Right cardiac atrium (tissue), 5 donors: ENCODE measurements around the gene HMGN3. TPM values are rescaled to one million over a fixed set of nuclear protein-coding genes. Genes with fewer than 3 reads are reported as not detected.

Source experiments
- ATAC-seq, 2 donors: fragments of 200-7000 bp; cut with Tn5 transposase; one replicate each; pipeline versions ENCODE4 v1.8.0 to v1.9.1; 2020; ENCODE audit warnings: moderate library complexity in 2 of 2, mild to moderate bottlenecking in 1 of 2
- DNase-seq, 3 donors: peaks; one replicate each; pipeline ENCODE4 v3.0.0-alpha.2; 2020
- H3K27ac ChIP-seq: one replicate; pipeline ENCODE4 v1.5.1; 2013; ENCODE audit warnings: mild to moderate bottlenecking, low read length, control low read depth, moderate library complexity
- H3K27me3 ChIP-seq: one replicate; pipeline ENCODE4 v1.6.1; 2013; ENCODE audit not compliant: control insufficient read depth, insufficient read depth
- H3K4me1 ChIP-seq: one replicate; pipeline ENCODE4 v1.6.1; 2013; ENCODE audit warnings: low read length; ENCODE audit not compliant: control insufficient read depth, insufficient read depth
- H3K4me3 ChIP-seq: one replicate; pipeline ENCODE4 v1.5.1; 2013; ENCODE audit warnings: low read length, control low read depth
- H3K9me3 ChIP-seq: one replicate; pipeline ENCODE4 v1.6.1; 2013; ENCODE audit warnings: low read length; ENCODE audit not compliant: control insufficient read depth
- WGBS: extraction: QIAGEN DNeasy Blood & Tissue Kit; methylation state at CpG from one replicate; pipeline ENCODE4 v1.1.7; 2013; 5-methylcytosine and 5-hydroxymethylcytosine counted together
- intact Hi-C, 4 donors: fragments of 100-400 bp; cut with DNase I; formaldehyde crosslinking; loops; one replicate each; pipeline versions ENCODE4 v1.11.0 to v1.14.0; 2022 to 2023
- polyA plus RNA-seq: library from polyadenylated mRNA; stranded (reverse); fragments of 200-250 nt; gene quantifications from one replicate; pipeline ENCODE4 v1.2.3, GENCODE V29; 2013
- total RNA-seq, 4 donors: library from RNA; stranded (reverse); fragmentation: NEBNext Ultra II Directional; extraction: Animal tissue kit (Norgen Biotek cat#: 25700); gene quantifications; one replicate each; pipeline ENCODE4 v1.2.1, GENCODE V29; 2021
- donor health status: healthy with polysubstance abuse.
- donor health status: DM: no; HTN: yes; CAD: no.
- donor health status: DM: no; HTN: no; CAD: no.
- donor health status: DM: no; HTN: yes; CAD: no; lungs with severe emphysema.
- donor health status: DM: yes; HTN: yes; CAD: no.

Gene HMGN3
- total and polyA plus RNA-seq, 5 donors: 131 to 246 (median 173) TPM

GRCh38 chr6:79184086-79184485 is 50.4 kb downstream of the HMGN3 start:
- no peaks in the 10 kb centered on the region for H3K9me3 ChIP-seq
- ATAC-seq (no peak), DNase-seq (no peak)
- H3K4me1 ChIP-seq: no peaks in the 10 kb centered on the region
- intact Hi-C loops: no loop called here
- 59% methylated on average over 2 of the region's 2 CpGs for WGBS
- no peaks in the 10 kb centered on the region for H3K27me3 ChIP-seq
- H3K27ac ChIP-seq: no peak overlapping the region
- H3K4me3 ChIP-seq: no peak overlapping the region

DNA sequence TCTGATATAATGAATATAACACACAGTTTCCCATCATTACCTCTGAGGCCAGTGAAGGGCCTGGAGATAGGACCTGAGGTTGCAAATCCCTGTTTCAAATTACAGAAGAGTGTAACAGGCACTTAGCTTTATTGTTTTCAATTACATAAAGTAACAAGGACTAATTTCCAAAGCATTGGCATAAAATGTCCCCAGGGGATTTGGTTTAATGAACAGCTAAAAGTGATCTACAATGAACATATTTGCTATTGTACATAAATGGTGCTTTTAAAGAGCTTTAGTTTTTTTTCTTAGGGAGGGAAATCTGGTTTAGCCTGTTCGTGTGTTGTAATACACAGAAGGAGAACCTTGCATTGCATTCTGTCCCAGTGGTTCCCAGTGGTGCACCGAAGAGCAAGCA is 54.4 kb downstream of the HMGN3 start:
- ATAC-seq (no peak), DNase-seq (no peak)
- intact Hi-C loops: no loop called here
- Histone ChIP-seq H3K4me3 (no peak overlapping the region), H3K4me1 (no peaks in the 10 kb centered on the region), H3K9me3 (no peaks in the 10 kb centered on the region), H3K27me3 (no peaks in the 10 kb centered on the region), H3K27ac (no peak overlapping the region)
- WGBS: 83% methylated on average over 2 of the region's 2 CpGs

DNA sequence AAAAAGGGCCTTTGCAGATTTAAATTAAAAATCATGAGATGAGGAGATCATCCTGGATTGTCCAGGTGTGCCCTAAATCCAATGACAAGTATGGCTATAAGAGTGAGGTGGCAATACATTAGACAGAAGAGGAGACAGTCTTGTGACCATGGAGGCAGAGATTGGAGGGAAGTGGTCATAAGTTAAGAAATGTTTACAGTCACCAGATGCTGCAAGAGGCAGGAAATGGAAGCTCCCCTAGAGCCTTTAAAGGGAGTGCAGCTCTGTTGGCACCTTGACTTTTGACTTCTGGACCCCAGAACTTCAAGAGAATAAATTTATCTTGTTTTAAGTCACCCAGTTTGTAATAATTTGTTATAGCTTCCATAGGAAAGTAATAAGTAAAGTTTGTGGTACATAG is 61.1 kb downstream of the HMGN3 start:
- no peaks in the 10 kb centered on the region for H3K4me1 ChIP-seq
- no peak for ATAC-seq

GRCh38 chr6:79170959-79171358 is 63.5 kb downstream of the HMGN3 start:
- 55% methylated on average over 3 of the region's 3 CpGs for WGBS
- Histone ChIP-seq H3K4me1 (no peaks in the 10 kb centered on the region), H3K27me3 (no peaks in the 10 kb centered on the region), H3K9me3 (no peaks in the 10 kb centered on the region), H3K27ac (no peak overlapping the region), H3K4me3 (no peak overlapping the region)
- no peak for ATAC-seq
- DNase-seq: no peak
- intact Hi-C loops: no loop called here

More for the DNA sequence above, 61.1 kb downstream of the HMGN3 start:
- Histone ChIP-seq H3K4me3 (no peak overlapping the region), H3K27me3 (no peaks in the 10 kb centered on the region), H3K9me3 (no peaks in the 10 kb centered on the region), H3K27ac (no peak overlapping the region)
- intact Hi-C loops: no loop called here
- DNase-seq: no peak

GRCh38 chr6:79170431-79170830 is 64.1 kb downstream of the HMGN3 start:
- H3K27me3 ChIP-seq: no peaks in the 10 kb centered on the region
- WGBS: 81% methylated on average over 5 of the region's 5 CpGs

DNA sequence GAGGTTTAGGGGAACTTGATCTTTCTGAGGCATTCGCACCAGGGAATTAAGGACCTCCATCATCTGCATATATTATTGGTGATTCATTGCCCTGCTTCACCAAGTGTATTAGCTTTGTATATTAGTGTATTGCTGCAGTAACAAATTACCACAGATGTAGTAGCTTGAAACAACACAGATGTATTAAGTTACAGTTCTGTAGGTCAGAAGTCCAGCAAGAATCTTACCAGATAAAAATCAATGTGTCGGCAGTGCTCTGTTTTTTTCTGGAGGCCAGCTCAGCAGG is 65.8 kb downstream of the HMGN3 start:
- ATAC-seq (no peak), DNase-seq (no peak)
- no peaks in the 10 kb centered on the region for H3K4me1 ChIP-seq
- 72% methylated on average over 2 of the region's 2 CpGs for WGBS
- intact Hi-C loops: no loop called here
- H3K4me3 ChIP-seq: no peak overlapping the region
- no peak overlapping the region for H3K27ac ChIP-seq
- no peaks in the 10 kb centered on the region for H3K9me3 ChIP-seq
- H3K27me3 ChIP-seq: no peaks in the 10 kb centered on the region

More at GRCh38 chr6:79170431-79170830, 64.1 kb downstream of the HMGN3 start:
- Histone ChIP-seq H3K4me1 (no peaks in the 10 kb centered on the region), H3K27ac (no peak overlapping the region), H3K4me3 (no peak overlapping the region), H3K9me3 (no peaks in the 10 kb centered on the region)
- DNase-seq: no peak
- ATAC-seq: no peak
- intact Hi-C loops: no loop called here

- intact Hi-C loops: no loop called here
- Histone ChIP-seq H3K9me3 (no peaks in the 10 kb centered on the region), H3K4me3 (no peak overlapping the region), H3K27ac (no peak overlapping the region), H3K4me1 (no peaks in the 10 kb centered on the region), H3K27me3 (no peaks in the 10 kb centered on the region)
- DNase-seq: no peak
- 51% methylated on average over 9 of the region's 9 CpGs for WGBS
- ATAC-seq: peak in 1 of 2 donors; percentile 53
These were observed 66.4 kb downstream of the HMGN3 start for GRCh38 chr6:79167931-79168694.

GRCh38 chr6:79159846-79160245 is 74.6 kb downstream of the HMGN3 start:
- intact Hi-C loops: no loop called here
- DNase-seq (no peak), ATAC-seq (no peak)
- Histone ChIP-seq H3K27ac (no peak overlapping the region), H3K9me3 (no peaks in the 10 kb centered on the region), H3K27me3 (no peaks in the 10 kb centered on the region), H3K4me3 (no peak overlapping the region), H3K4me1 (no peaks in the 10 kb centered on the region)
- WGBS: 65% methylated on average over 1 of the region's 1 CpG

- H3K27ac ChIP-seq: no peak overlapping the region
- ATAC-seq (no peak), DNase-seq (no peak)
- no peak overlapping the region for H3K4me3 ChIP-seq
- no peaks in the 10 kb centered on the region for H3K4me1 ChIP-seq
- no peaks in the 10 kb centered on the region for H3K9me3 ChIP-seq
- WGBS: 91% methylated on average over 5 of the region's 5 CpGs
- H3K27me3 ChIP-seq: no peaks in the 10 kb centered on the region
- intact Hi-C loops: no loop called here
These were observed 75.5 kb downstream of the HMGN3 start for GRCh38 chr6:79158856-79159516.

GRCh38 chr6:79157961-79158644 is 76.4 kb downstream of the HMGN3 start:
- Histone ChIP-seq H3K4me1 (no peaks in the 10 kb centered on the region), H3K4me3 (no peak overlapping the region), H3K27me3 (no peaks in the 10 kb centered on the region), H3K27ac (no peak overlapping the region), H3K9me3 (no peaks in the 10 kb centered on the region)
- 68% methylated on average over 3 of the region's 3 CpGs for WGBS
- ATAC-seq: no peak
- intact Hi-C loops: no loop called here
- DNase-seq: no peak

DNA sequence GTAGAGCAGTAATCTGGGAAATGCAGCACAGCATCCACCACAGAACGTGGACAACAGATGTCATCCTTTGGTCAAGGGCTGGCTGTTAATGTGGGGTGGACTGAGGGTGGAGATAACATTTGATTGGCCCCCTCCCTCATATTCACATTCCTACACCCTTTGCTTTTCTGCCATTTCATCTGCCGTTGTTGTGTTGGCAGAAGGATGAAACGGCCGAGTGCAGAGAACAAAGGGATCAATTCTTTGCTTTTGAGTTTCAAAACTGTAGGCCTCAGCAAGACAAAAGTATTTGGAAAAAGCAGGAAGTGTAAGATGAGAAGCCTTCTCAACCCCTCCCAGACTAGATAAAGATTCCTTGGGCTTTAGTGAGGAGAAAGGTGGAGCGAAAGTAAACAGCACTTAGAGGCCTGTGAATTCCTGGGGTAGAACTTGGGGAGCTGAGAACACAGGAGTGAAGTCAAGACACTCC is 82.2 kb downstream of the HMGN3 start:
- Histone ChIP-seq H3K4me1 (peaks cover 1% of the 10 kb centered on the region), H3K27me3 (no peaks in the 10 kb centered on the region), H3K9me3 (no peaks in the 10 kb centered on the region), H3K27ac (no peak overlapping the region), H3K4me3 (no peak overlapping the region)
- ATAC-seq (no peak), DNase-seq (no peak)
- WGBS: 61% methylated on average over 5 of the region's 5 CpGs
- intact Hi-C loops: no loop called here
